ENCODE data around the gene PRAMEF1. TPM values are rescaled to one million over a fixed set of nuclear protein-coding genes. Genes with fewer than 3 reads are reported as not detected.

PRAMEF1 gene
- total RNA-seq, 2 experiments from 2014 or later, result not detected

Other genes starting within 250 kb of the PRAMEF1 start
- 10 to 100 TPM; 45.5 to 45.7 TPM for gene DHRS3, start 173.2 kb upstream of the PRAMEF1 start, total RNA-seq
- not detected for gene AADACL4, start 147.3 kb upstream of the PRAMEF1 start, total RNA-seq
- not detected for gene AADACL3, start 75.3 kb upstream of the PRAMEF1 start, total RNA-seq
- not detected for gene CFAP107, start 45.2 kb upstream of the PRAMEF1 start, total RNA-seq
- not detected for gene PRAMEF12, start 17.7 kb upstream of the PRAMEF1 start, total RNA-seq
- not detected for gene PRAMEF11, start 40.0 kb downstream of the PRAMEF1 start, total RNA-seq
- not detected for gene HNRNPCL1, start 57.3 kb downstream of the PRAMEF1 start, total RNA-seq
- not detected for gene PRAMEF2, start 65.7 kb downstream of the PRAMEF1 start, total RNA-seq
- not detected for gene PRAMEF4, start 94.8 kb downstream of the PRAMEF1 start, total RNA-seq
- not detected for gene PRAMEF10, start 106.9 kb downstream of the PRAMEF1 start, total RNA-seq
- not detected for gene PRAMEF7, start 125.2 kb downstream of the PRAMEF1 start, total RNA-seq
- not detected for gene PRAMEF6, start 156.2 kb downstream of the PRAMEF1 start, total RNA-seq